Activated CD4-positive, alpha-beta T cell treated with anti-CD3 and anti-CD28 coated beads for 48 hours (primary cell): ENCODE data around the gene CENPT.
A peak's percentile ranks its signal among the peaks of the same experiment; 100 is the strongest.

Experiments
- DNase-seq: peaks from one replicate; pipeline ENCODE4 v3.0.0-alpha.2; 2020

CENPT gene, protein sequence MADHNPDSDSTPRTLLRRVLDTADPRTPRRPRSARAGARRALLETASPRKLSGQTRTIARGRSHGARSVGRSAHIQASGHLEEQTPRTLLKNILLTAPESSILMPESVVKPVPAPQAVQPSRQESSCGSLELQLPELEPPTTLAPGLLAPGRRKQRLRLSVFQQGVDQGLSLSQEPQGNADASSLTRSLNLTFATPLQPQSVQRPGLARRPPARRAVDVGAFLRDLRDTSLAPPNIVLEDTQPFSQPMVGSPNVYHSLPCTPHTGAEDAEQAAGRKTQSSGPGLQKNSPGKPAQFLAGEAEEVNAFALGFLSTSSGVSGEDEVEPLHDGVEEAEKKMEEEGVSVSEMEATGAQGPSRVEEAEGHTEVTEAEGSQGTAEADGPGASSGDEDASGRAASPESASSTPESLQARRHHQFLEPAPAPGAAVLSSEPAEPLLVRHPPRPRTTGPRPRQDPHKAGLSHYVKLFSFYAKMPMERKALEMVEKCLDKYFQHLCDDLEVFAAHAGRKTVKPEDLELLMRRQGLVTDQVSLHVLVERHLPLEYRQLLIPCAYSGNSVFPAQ

DNA sequence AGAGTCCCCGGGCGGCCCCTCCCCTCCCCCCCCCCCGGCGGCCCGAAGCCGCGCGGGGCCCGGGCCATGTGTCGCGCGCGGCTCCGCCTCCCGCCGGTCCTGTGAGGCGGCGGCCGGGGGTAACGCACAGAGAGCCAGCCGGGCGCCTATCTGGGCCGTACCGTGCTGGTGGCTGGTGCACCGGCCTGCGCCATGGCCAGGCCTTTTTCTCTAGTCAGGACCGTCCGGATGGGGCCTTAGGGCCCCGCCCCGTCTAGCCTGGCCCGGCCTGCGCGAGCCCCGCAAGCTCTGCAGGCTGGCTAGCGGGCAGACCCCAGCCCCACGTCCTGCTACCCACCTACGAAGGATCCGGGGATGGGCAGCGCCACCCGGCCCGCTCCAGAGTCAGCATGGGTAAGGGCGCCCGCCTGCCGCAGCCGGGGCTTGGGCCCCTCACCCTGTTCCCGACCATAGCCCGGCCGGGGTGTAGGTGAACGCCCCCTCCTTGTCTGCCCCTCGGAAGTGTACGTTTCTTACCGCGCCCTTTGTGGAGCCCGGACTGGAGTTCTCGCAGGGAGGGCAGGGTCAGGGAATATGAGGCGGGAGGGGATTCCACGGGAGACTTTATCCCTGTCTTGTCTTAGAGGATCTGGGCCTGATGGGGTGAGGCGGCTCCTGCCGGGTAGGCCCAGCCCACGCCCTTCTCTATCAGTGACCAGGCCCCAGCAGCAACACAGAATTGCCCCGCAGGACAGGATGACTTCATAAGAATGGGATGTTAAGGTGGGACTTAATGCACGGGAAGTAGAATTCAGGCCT, at the start of gene CENPT:
Gene CENPT (minus strand): TSS at position 630 of the 798 bp plus-strand sequence. CDS start 13,834 bp downstream, outside the sequence.
- peak; percentile 31 for DNase-seq

DNA sequence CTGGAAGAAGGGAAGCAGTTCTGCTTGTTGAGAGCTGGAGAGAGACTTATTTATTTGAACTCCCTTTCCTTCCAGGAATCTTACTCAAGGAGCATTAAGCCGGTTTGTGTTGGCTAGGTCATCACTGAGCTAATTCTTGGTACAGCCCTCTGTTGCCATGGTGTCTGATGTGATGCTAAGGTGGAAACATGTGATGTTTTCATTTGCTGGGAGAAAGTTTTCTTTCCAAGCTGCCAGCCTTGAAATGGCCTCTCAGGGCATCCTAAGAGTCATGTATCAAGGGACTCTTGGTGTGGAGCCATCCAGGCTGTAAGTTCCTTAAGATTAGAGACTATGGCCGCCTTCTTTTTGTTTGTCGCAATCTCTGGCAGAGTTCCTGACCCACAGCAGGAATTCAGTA, 49.7 kb upstream of the CENPT start:
- DNase-seq, result no peak

DNA sequence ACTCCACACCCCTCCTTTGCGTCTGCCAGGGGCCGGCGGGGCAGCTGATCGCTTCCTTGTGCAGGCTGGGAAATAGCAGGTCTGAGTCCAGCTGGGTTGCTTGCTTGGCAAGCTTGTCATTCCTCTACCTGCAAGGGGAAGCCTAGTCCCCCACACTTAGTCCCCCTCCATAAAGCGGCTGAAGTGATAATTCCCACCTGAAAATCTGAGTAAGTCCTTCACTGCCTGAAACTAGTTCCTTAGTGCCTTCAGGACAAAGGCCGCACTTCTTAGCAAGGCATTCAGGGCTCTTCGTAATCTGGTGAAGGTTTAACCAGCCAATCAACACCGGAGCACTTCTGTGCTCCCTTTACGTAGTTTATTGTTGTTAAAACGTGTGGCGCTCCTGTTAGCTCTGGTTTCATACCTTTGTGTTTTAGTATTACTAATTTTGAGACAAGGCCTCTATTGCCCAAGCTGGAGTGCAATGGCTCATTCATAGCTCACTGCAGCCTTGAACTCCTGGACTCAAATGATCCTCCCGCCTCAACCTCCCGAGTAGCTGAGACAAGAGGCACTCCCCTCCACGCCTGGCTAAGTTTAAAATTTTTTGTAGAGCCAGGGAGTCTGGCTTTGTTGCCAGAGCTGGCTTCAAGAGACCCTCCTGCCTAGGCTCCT, 46.4 kb upstream of the CENPT start:
- peak; percentile 12 for DNase-seq

DNA sequence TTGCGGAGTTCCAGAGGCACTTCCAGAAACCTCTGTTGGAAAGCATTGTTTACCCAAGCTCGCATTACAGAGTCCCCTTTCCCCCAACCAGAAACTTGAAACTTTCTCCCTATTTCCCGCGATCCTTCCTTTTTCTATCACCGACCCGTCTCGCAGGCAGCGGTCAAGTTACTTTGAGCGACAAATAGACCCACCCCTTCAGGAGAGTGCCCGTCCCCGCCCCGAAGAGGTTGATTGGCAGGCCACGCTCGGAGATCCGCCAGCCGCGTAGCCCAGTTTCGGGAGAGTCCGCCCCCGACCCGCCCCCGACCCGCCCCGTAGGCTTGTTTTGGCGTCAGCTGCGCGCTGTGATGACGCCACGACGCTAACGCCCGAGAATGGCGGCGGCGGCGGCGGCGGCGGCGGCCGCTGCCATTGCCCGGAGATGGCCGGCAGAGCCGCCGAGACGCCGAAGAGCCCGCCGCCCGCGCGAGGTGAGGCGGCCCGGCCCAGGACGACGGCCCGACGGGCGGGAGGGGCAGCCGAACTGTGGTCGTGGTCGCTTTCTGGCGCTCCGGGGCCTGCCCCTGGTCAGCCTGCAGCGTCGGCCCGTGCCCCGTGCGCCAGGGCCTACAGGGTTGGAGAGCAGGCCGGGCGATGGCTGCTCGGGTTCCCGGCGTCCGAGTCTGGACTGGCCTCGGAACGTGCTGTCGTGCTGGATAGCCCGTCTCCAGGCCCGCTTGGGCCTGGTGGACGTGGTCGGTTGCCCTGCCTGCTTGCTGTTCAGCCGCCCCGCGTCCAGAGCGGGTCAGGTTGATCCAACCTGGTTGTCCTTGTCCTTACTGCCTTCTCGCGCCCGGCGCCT, 45.6 kb upstream of the CENPT start, which contains the start of gene PSKH1:
Gene PSKH1 (plus strand): TSS at position 356 of the 844 bp plus-strand sequence. CDS start 15,496 bp downstream, outside the sequence.
- DNase-seq, result peak; percentile 97

DNA sequence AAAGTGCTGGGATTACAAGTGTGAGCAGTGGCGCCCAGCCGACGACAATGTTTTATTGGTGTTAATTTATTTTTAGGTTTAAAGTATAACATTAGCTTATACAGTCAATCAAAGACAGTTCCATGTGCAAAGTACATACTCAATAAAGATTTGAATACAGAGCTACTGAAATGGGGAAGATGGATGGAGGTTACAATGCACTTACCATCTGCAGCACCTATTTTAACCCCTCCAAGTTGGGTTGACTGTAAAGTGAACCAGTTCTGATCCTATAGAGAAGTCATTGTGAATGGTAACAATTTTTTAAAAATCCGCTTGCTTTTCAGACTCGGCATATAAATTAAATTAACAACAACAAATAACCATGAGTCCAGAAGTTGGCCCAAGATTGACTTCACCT, 44.9 kb upstream of the CENPT start:
- no peak for DNase-seq

DNA sequence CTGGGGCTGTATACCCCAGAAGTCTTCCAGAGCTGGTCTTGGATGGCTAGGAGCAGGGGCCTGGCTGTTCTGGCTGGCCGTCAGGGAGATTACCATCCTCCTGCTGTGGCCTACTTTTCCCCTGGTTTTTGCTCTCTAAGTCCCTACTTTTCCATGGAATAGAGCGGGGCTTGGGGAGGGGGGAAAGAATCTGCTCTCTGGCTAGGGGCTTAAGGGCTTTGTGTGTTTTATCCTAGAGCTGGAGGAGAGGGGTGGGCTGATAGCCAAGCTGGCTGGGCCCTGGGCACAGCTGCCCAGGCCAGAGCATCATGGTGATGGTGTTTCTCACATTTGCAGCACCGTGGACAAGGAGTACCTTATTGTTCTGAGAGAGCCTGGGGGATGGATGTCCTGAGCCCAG, 40.8 kb upstream of the CENPT start:
- DNase-seq, result no peak

DNA sequence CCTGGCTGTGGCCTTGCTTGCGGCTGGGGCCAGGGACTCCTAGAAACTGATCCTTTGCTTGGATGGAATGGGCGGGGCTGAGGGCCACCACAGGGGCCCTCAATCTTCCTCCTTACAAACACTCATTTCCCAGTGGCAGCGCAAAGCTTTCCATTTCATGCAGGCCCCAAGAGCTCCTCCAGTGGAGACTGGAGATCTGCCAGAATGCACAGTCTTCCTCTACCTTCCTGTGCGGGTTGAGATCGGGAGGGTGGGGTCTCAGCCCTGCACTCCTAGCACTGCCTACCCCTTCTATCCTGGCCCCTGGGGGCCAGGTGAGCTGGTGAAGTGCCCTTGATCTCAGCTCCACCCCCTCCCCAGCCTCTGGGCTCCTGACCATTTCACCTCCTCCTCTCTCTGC, 38.9 kb upstream of the CENPT start:
- no peak for DNase-seq

DNA sequence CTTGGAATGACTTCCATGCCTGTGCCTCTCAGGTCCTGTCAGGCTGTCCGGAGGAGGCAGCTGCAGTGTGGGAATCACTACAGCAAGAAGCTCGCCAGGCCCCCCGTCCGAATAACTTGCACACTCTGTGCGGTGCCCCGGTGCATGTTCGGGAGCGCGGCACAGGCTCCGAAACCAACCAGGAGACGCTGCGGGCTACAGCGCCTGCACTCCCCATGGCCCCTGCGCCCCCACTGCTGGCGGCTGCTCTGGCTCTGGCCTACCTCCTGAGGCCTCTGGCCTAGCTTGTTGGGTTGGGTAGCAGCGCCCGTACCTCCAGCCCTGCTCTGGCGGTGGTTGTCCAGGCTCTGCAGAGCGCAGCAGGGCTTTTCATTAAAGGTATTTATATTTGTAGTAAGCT, 38.5 kb upstream of the CENPT start:
- no peak for DNase-seq

DNA sequence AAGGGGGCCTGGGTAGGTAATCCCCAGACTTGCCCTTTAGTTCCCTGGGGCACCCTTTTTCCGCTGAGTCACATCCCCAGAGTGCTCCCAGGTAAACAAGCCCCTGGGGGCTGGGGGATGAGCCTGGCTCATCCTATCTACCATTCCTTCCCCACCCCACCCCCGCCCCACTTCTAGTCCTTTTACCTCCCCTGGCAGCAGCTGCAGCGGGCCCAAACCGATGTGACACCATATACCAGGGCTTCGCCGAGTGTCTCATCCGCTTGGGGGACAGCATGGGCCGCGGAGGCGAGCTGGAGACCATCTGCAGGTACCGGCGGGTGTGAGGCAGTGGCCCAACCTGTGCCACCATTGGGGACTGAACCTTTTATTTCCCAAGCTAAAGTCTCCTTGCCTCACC, 38.1 kb upstream of the CENPT start:
- DNase-seq, result no peak

DNA sequence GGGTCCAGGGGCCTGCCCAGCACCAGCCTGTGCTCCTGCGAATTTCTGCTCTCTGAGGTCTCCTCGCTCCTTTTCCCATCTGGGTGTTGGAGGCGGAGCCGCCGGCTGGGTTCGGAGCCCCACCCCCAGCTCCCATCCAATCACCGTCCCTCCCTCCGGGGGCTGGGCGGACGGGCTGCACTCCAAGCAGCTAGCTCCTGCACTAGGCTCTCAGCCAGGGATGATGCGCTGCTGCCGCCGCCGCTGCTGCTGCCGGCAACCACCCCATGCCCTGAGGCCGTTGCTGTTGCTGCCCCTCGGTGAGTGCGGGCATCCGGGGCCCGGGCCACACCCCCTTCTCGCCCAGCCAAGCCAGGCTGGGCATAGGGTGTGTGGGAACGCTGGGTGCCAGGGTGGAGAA, 37.2 kb upstream of the CENPT start, which contains the start of gene NRN1L:
Gene NRN1L (plus strand): TSS at position 202 of the 400 bp plus-strand sequence. CDS start 19 bp downstream, at position 221.
- no peak for DNase-seq

DNA sequence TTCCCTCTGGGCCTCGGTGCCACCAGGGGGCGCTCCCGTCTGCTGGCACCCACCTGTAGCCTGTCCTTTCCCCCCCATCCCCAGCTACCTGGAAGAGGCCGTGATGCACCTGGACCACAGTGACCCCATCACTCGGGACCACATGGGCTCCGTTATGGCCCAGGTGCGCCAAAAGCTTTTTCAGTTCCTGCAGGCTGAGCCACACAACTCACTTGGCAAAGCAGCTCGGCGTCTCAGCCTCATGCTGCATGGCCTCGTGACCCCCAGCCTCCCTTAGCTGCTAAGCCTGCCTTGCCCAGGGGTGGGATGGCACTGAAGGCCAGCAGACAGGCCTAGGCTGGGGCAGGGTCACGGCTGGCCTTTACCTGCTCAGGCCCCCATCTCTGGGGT, 36.4 kb upstream of the CENPT start:
- peak; percentile 81 for DNase-seq

DNA sequence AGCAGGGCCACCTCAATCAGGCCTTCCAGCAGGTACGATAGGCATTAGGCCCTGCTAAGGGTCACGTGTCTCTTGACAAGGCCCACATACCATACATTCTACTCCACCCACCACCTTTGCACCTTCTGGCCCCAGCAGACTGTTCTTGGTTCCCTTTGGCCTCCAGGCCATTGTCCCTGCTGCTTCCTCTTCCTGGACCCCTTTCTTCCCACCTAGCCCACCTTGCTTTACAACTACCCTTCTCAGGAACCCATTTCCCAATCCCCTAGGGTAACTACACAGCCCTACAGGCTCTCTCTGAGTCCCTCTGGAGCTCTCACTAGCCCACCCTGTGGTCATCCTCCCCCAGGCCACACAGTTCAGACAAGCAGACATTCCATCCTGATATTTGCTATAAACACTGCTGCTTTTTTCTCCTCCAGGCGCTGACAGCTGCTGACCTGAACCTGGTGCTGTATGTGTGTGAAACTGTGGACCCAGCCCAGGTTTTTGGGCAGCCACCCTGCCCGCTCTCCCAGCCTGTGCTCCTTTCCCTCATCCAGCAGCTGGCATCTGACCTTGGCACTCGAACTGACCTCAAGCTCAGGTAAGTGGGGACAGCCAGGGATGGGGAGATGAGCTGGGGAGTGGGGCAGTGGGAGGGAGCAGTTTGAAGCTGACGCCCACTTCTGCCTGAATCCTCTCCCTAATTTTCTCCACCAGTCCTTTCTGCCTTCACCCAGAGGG, 35.8 kb upstream of the CENPT start:
- DNase-seq, result no peak

DNA sequence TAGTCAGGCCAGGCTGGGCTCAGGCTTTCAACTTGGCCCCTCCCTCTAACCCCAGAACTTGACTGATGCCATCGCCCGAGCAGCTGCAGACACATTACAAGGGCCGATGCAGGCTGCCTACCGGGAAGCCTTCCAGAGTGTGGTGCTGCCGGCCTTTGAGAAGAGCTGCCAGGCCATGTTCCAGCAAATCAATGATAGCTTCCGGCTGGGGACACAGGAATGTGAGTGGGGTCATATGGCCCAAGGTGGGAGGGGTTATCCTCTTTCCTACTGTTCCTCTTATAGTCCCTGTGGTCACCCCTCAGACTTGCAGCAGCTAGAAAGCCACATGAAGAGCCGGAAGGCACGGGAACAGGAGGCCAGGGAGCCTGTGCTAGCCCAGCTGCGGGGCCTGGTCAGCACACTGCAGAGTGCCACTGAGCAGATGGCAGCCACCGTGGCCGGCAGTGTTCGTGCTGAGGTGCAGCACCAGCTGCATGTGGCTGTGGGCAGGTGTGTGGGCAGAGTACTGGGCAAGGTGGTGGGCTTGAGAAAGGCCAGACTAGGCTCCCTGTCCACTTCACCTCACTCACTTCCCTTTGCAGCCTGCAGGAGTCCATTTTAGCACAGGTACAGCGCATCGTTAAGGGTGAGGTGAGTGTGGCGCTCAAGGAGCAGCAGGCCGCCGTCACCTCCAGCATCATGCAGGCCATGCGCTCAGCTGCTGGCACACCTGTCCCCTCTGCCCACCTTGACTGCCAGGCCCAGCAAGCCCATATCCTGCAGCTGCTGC, 35.1 kb upstream of the CENPT start:
- no peak for DNase-seq

DNA sequence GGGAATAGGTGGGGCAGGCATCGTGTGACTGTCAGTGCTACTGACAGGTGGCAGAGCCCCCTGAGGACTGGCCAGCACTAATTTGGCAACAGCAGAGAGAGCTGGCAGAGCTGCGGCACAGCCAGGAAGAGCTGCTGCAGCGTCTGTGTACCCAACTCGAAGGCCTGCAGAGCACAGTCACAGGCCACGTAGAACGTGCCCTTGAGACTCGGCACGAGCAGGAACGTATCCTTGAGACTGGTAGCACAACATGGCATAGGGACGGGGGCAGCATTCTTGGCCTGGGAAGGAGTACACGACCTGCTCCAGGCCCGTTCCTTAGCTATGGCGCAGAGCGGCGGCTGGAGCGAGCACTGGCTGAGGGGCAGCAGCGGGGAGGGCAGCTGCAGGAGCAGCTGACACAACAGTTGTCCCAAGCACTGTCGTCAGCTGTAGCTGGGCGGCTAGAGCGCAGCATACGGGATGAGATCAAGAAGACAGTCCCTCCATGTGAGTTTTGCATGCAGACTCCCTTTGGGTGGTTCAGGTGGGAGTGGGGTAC, 34.2 kb upstream of the CENPT start:
- DNase-seq, result no peak

DNA sequence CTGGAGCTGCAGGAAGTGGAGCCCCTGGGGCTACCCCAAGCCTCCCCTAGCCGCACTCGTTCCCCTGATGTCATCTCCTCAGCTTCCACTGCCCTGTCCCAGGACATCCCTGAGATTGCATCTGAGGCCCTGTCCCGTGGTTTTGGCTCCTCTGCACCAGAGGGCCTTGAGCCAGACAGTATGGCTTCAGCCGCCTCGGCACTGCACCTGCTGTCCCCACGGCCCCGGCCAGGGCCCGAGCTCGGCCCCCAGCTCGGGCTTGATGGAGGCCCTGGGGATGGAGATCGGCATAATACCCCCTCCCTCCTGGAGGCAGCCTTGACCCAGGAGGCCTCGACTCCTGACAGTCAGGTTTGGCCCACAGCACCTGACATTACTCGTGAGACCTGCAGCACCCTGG, 33.1 kb upstream of the CENPT start:
- no peak for DNase-seq

DNA sequence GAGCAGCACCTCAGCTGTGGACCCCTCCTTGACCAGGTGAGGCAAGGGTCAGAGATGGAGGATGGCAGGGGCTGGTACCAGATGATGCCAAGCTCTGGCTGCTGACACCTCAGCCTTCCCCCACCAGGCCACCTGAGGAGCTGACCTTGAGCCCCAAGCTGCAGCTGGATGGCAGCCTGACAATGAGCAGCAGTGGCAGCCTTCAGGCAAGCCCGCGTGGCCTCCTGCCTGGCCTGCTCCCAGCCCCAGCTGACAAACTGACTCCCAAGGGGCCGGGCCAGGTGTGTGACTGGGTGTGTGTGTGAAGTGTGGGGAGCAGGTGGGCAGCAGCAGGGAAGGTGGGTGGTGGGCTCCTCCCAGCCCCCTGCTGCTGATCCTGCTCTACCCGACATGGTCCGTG, 32.4 kb upstream of the CENPT start:
- DNase-seq, result no peak

DNA sequence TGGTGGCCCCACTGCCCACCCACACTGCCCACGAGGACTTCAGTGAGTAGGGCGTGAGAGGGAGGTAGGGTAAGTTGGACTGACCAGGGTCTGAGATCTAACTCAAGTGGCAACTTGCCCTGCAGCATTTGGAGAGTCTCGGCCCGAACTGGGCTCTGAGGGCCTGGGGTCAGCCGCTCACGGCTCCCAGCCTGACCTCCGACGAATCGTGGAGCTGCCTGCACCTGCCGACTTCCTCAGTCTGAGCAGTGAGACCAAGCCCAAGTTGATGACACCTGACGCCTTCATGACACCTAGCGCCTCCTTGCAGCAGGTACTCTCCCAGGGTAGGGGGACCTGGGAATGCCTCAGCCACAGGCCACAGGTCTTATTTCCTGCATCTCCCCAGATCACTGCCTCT, 32.0 kb upstream of the CENPT start:
- no peak for DNase-seq

DNA sequence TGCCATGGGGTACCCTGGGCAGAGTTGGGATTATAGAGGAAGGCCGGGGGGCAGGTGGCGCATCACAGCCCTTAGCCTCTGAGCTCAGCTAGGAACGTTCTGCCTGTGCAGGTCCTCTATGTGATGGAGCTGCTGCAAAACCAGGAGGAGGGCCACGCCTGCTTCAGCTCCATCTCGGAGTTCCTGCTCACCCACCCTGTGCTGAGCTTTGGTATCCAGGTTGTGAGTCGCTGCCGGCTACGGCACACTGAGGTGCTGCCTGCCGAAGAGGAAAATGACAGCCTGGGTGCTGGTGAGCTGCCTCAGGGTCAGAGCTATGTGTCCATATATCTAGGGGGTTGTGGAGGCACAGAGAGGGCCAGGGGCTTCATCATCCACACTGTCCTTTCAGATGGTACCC, 31.4 kb upstream of the CENPT start:
- DNase-seq, result no peak

DNA sequence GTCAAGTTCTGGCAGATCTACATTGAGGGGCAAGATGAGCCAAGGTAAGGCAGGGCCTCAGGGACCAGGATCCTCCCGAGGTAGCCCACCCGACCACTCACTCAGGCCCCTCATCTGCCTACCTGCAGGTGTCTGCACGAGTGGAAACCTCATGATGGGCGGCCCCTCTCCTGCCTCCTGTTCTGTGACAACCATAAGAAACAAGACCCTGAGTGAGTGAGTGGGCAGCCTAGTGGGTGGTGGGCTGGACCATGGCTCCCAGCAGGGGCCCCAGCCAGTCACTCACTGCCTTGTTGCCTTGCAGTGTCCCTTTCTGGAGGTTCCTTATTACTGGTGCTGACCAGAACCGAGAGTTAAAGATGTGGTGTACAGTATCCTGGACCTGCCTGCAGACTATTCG, 30.7 kb upstream of the CENPT start:
- DNase-seq, result no peak

DNA sequence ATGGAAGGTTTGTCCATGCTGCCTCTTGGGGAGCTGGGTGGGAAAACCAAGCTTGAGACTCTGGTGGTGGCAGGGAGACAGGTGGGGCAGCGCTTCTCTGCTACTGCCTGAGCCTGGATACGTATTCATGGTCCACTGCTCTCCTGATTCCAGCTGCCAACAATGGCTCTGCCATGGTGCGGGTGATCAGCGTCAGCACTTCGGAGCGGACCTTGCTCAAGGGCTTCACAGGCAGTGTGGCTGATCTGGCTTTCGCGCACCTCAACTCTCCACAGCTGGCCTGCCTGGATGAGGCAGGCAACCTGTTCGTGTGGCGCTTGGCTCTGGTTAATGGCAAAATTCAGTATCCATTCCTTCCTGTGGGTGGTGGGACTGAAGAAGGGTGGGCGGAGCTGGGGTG, 29.6 kb upstream of the CENPT start:
- no peak for DNase-seq
